Peyer's patch (tissue), 4 donors: ENCODE data around the gene NT5C1A.

ENCODE experiments used
- POLR2A ChIP-seq, 2 donors: fragments of 450-650 bp; IDR thresholded peaks; one replicate each; pipeline ENCODE4 v1.5.1; 2017; ENCODE audit warnings: antibody characterized with exemption in 2 of 2, mild to moderate bottlenecking in 2 of 2, moderate library complexity in 2 of 2
- TF ChIP-seq, protein P1 (sequence below), 6 experiments: fragments of 450-650 bp in 4 of 6; fragments of 200-600 bp in 2 of 6; sonication (generic) in 1 of 6; IDR thresholded peaks; one replicate each; pipeline ENCODE4 v1.5.1; 2017 to 2019; ENCODE audit warnings: antibody characterized with exemption in 6 of 6, mild to moderate bottlenecking in 3 of 6, moderate library complexity in 1 of 6

DNA sequence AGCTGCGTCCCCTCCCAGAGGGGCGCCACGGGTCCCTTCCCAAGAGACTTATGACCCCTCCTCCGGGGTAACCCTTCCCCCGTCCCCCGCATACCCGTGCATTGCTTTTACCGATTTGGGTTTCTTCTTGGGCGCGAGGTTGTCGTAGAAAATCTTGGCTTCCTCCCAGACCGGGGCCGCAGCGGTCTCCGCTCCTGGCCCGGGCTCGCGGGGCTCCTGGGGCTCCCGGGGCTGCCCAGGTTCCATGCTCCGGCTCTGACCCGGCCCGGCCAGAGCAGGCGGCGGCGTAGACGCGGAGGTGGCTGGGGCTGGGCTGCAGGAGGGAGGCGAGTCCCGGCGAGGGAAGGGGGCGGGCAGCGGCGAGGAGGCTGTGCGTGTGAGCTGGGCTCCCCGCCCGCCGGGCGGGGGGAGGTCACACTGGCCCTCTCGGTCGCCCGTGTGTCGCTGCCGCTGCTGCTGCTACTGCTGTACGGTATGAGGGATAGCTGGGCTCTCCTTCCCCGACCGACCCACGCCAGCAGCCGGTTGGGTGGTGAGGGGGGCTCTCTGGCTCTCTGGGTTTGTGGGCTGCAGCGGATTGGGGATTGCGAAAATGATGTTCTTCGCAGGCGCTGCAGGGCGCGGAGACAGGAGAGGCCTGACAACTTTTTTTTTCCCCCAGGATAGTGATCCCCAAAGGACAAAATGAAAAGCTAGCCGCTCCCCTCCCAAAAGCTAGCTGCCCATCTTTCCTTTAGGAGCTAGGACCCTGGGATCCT lies at the start of gene NT5C1A:
- TF ChIP-seq POLR2A (IDR thresholded peaks at IDR 0.05) = no peak
- TF ChIP-seq, protein P1, sequence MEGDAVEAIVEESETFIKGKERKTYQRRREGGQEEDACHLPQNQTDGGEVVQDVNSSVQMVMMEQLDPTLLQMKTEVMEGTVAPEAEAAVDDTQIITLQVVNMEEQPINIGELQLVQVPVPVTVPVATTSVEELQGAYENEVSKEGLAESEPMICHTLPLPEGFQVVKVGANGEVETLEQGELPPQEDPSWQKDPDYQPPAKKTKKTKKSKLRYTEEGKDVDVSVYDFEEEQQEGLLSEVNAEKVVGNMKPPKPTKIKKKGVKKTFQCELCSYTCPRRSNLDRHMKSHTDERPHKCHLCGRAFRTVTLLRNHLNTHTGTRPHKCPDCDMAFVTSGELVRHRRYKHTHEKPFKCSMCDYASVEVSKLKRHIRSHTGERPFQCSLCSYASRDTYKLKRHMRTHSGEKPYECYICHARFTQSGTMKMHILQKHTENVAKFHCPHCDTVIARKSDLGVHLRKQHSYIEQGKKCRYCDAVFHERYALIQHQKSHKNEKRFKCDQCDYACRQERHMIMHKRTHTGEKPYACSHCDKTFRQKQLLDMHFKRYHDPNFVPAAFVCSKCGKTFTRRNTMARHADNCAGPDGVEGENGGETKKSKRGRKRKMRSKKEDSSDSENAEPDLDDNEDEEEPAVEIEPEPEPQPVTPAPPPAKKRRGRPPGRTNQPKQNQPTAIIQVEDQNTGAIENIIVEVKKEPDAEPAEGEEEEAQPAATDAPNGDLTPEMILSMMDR (IDR thresholded peaks at IDR 0.05) = no peak
